ENCODE measurements around the gene PFKFB3.
A peak's percentile ranks its signal among the peaks of the same experiment; 100 is the strongest.

PFKFB3 gene

DNA sequence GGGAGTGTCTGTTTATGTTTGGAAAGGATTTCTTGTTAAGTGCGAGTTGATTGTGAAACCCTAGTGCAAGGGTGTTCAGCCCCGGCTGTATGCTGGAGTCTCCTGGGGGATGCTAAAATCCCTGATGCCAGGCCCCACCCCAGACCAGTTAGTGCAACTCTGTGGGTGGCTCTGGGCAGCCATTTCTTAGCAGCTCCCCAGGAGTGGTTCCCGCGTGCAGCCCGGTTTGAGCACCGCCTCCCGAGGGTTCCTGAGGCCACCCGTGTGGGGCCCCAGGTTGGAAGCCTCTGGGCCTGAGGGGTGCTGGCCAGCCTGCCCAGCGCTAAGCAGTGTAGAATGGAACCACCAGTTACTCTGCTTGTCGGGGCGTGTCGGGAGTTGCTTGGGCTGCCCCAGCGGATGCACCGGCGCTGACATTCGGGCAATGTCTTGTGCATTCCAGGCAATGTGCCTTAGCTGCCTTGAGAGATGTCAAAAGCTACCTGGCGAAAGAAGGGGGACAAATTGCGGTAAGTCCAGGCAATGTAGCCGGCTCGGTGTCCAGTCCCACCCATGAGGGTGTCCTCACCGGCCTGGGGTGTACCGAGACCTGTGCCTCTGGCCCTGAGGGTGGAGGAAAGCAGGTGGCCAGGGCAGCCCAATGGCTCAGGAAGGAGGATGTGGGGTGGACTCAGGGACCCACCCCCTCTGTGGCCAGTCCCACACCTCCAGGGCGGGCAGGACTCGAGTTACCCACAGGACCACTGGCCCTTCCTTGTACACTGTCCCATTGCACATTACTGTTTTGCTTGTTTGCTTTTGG, 13.2 kb downstream of the PFKFB3 start:
- no peak for DNase-seq (ENCODE audit: low spot score)
- ChIA-PET POLR2A (ENCODE audit: low non-redundant PET) (no interaction called here), CTCF (interaction anchor here (1.2 kb wide), 1 partner anchor 186 kb away, joined by 3 read pairs; no protein-coding TSS in a partner anchor)
- TF ChIP-seq, protein P1, sequence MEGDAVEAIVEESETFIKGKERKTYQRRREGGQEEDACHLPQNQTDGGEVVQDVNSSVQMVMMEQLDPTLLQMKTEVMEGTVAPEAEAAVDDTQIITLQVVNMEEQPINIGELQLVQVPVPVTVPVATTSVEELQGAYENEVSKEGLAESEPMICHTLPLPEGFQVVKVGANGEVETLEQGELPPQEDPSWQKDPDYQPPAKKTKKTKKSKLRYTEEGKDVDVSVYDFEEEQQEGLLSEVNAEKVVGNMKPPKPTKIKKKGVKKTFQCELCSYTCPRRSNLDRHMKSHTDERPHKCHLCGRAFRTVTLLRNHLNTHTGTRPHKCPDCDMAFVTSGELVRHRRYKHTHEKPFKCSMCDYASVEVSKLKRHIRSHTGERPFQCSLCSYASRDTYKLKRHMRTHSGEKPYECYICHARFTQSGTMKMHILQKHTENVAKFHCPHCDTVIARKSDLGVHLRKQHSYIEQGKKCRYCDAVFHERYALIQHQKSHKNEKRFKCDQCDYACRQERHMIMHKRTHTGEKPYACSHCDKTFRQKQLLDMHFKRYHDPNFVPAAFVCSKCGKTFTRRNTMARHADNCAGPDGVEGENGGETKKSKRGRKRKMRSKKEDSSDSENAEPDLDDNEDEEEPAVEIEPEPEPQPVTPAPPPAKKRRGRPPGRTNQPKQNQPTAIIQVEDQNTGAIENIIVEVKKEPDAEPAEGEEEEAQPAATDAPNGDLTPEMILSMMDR (conservative IDR thresholded peaks at IDR 0.05; ENCODE audit: low read depth): no peak
- peak overlapping the region; percentile 68 for H3K27ac ChIP-seq

DNA sequence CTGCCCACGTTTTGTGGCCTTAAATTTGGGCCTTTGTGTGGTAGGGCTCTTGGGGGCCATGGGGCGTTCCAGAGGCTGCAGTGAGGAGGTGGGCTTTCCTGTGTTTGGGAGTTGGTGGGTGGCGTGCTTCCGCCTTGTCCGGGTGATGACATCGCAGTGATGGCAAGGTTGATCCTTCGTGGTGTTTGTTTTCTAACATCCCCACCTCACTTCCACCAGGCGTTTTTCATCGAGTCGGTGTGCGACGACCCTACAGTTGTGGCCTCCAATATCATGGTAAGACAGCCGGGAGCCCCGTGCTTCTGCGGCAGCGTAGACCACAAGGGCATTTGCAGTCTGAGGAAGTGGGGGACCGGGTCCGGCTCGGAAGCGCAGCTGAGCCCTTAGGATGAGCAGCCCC, 14.2 kb downstream of the PFKFB3 start:
- no peak for DNase-seq (ENCODE audit: low spot score)
- TF ChIP-seq, protein P1 (conservative IDR thresholded peaks at IDR 0.05; ENCODE audit: low read depth): no peak
- peak overlapping the region; percentile 68 for H3K27ac ChIP-seq
- ChIA-PET CTCF (interaction anchor here (1.2 kb wide), 1 partner anchor 185 kb away, joined by 3 read pairs; no protein-coding TSS in a partner anchor), POLR2A (ENCODE audit: low non-redundant PET) (no interaction called here)

DNA sequence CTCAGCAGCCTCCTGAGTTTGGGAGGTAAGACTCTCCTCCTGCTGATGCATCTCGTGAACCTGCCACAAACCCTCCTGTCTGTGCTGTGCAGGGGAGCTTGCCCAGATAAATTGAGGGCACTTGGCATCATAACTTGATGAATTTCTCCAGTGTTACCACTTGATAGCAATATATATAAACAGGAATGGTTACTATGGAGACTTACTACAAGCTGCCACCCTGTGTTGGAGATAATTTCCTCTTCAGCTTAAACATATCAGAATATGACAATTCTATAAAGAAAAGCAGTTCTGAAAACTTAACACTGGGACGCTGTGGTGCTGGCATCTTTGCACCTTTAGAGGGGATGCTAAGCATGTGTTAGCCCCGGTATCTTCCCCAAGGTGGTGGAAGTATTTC, 14.9 kb downstream of the PFKFB3 start:
- TF ChIP-seq, protein P1 (conservative IDR thresholded peaks at IDR 0.05; ENCODE audit: low read depth): no peak
- H3K27ac ChIP-seq: peak overlapping the region; percentile 97

DNA sequence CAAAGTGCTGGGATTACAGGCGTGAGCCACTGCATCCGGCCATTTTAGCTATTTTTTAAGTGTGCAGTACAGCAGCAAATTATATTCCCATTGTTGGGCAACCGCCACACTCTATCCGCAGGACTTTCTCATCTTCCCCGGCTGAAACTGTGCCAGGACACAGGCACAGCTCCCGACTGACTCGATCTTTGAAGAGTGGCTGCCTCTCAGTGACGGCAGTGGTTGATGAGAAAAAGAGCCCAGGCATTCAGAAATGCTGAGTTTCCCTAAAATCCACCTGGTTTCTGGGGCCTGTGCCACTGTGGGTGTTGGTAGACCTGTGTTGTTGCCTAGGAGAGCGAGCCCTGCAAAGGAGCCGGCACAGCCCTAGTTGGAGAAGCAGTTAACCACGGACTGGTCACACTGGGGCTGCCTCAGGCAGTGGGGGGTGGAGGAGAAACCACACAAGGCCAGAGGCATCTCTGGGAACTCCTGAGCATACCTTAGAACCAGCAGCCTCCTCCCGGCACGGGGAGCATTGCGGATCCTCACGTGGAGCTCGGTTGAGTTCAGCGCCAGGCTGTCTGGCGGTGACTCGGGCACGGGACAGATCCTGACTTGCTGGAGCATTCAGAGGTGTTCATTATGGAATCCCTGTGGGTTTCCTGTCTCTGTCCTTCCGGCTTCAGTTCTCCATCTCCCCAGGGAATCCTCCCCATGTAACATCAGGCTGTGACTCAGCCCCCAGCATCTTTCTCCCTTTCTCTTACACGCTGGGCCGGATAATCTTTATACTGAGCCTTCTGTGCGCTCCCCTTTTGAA, 16.2 kb downstream of the PFKFB3 start:
- peak; percentile 97 for DNase-seq (ENCODE audit: low spot score)
- POLR2A ChIA-PET (ENCODE audit: low non-redundant PET): interaction anchor here (1.5 kb wide), 1 partner anchor 17 kb away, joined by 8 read pairs; the partner anchor contains the start of gene PFKFB3

More for the DNA sequence above, 14.9 kb downstream of the PFKFB3 start:
- ChIA-PET POLR2A (ENCODE audit: low non-redundant PET) (no interaction called here), CTCF (no interaction called here)
- DNase-seq (ENCODE audit: low spot score): no peak

DNA sequence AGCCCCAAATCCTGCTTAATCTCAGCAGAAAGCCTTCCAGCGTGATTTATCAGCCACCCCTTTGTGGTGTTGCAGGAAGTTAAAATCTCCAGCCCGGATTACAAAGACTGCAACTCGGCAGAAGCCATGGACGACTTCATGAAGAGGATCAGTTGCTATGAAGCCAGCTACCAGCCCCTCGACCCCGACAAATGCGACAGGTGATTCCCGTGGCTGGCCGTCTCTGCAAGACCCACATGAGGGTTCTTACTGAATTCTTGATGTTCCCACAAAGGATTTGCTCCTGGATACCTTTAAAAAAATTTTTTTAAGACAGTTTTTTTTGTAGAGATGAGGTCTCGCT, 16.7 kb downstream of the PFKFB3 start:
- POLR2A ChIA-PET (ENCODE audit: low non-redundant PET): interaction anchor here (1.5 kb wide), 1 partner anchor 17 kb away, joined by 8 read pairs; the partner anchor contains the start of gene PFKFB3
- DNase-seq (ENCODE audit: low spot score): no peak
- CTCF ChIA-PET: interaction anchor here (0.6 to 2.2 kb wide), 2 partner anchors 8 to 17 kb away, joined by 5 to 11 read pairs; partner anchors contain the start of gene PFKFB3
- TF ChIP-seq, protein P1 (conservative IDR thresholded peaks at IDR 0.05; ENCODE audit: low read depth): no peak
- H3K27ac ChIP-seq: peak overlapping the region; percentile 97

More for the DNA sequence above, 16.2 kb downstream of the PFKFB3 start:
- TF ChIP-seq, protein P1 (conservative IDR thresholded peaks at IDR 0.05; ENCODE audit: low read depth): no peak
- H3K27ac ChIP-seq: peak overlapping the region; percentile 97
- CTCF ChIA-PET: interaction anchor here (1.1 to 2.2 kb wide), 2 partner anchors 16 to 183 kb away, joined by 6 to 11 read pairs; partner anchors contain the start of gene PFKFB3
